Loucy (cell line): ENCODE results near the gene SCFD1.

Experiments used
- H2AFZ ChIP-seq: fragments of 200-600 bp; sonication (generic); 2 replicates; pipeline ENCODE4 v1.6.0; 2016; ENCODE audit warnings: antibody characterized with exemption, mild to moderate bottlenecking, low read length, moderate library complexity
- H3F3A ChIP-seq: fragments of 200-600 bp; 2 replicates; pipeline ENCODE4 v1.6.0; 2016; ENCODE audit warnings: antibody characterized with exemption, low read depth, mild to moderate bottlenecking
- H3K27me3 ChIP-seq: fragments of 200-600 bp; sonication (generic); 2 replicates; pipeline ENCODE4 v1.6.1; 2014; ENCODE audit warnings: low read length, mild to moderate bottlenecking; ENCODE audit not compliant: insufficient read depth, poor library complexity, severe bottlenecking
- H3K36me3 ChIP-seq: fragments of 200-600 bp; sonication (generic); 2 replicates; pipeline ENCODE4 v1.6.1; 2016; ENCODE audit warnings: low read length; ENCODE audit not compliant: insufficient read depth
- H3K4me1 ChIP-seq: fragments of 200-600 bp; sonication (generic); 2 replicates; pipeline ENCODE4 v1.5.1; 2014; ENCODE audit warnings: low read length, mild to moderate bottlenecking; ENCODE audit not compliant: insufficient read depth, poor library complexity, severe bottlenecking
- H3K4me2 ChIP-seq: fragments of 200-600 bp; sonication (generic); 2 replicates; pipeline ENCODE4 v1.6.0; 2014; ENCODE audit warnings: antibody characterized with exemption, low read length, low read depth, mild to moderate bottlenecking; ENCODE audit not compliant: poor library complexity, severe bottlenecking
- H3K4me3 ChIP-seq: fragments of 200-600 bp; sonication (generic); 2 replicates; pipeline ENCODE4 v1.5.1; 2014; ENCODE audit warnings: low read length, mild to moderate bottlenecking, mixed read lengths; ENCODE audit not compliant: poor library complexity, severe bottlenecking
- H3K79me2 ChIP-seq: fragments of 200-600 bp; sonication (generic); 2 replicates; pipeline ENCODE4 v1.6.1; 2014; ENCODE audit warnings: low read length; ENCODE audit not compliant: insufficient read depth
- H3K9ac ChIP-seq: fragments of 200-600 bp; sonication (generic); 2 replicates; pipeline ENCODE4 v1.6.0; 2014; ENCODE audit warnings: mild to moderate bottlenecking, low read depth, low read length, moderate library complexity; ENCODE audit not compliant: poor library complexity, severe bottlenecking
- H3K9me2 ChIP-seq: fragments of 200-600 bp; sonication (generic); replicated peaks from 2 replicates; pipeline ENCODE4 v1.6.1; 2016; ENCODE audit warnings: low read depth, low read length, mixed read lengths
- H3K9me3 ChIP-seq: fragments of 200-600 bp; sonication (generic); 2 replicates; pipeline ENCODE4 v1.6.1; 2014; ENCODE audit warnings: mild to moderate bottlenecking, antibody characterized with exemption, low read length, low read depth; ENCODE audit not compliant: insufficient read depth
- H4K20me1 ChIP-seq: fragments of 200-600 bp; sonication (generic); 2 replicates; pipeline ENCODE4 v1.6.0; 2014; ENCODE audit warnings: antibody characterized with exemption, low read length, mild to moderate bottlenecking; ENCODE audit not compliant: insufficient read depth, poor library complexity, severe bottlenecking
- EZH2phosphoT487 ChIP-seq: fragments of 200-600 bp; IDR thresholded peaks from 2 replicates; pipeline ENCODE4 v1.6.1; 2018; ENCODE audit warnings: antibody characterized with exemption, mild to moderate bottlenecking, moderate library complexity, borderline replicate concordance
- TF ChIP-seq, protein P1 (sequence below): fragments of 200-600 bp; sonication (generic); conservative IDR thresholded peaks from 2 replicates; pipeline ENCODE4 v1.5.1; 2014; ENCODE audit warnings: mild to moderate bottlenecking, antibody characterized with exemption, low read length

The SCFD1 gene

DNA sequence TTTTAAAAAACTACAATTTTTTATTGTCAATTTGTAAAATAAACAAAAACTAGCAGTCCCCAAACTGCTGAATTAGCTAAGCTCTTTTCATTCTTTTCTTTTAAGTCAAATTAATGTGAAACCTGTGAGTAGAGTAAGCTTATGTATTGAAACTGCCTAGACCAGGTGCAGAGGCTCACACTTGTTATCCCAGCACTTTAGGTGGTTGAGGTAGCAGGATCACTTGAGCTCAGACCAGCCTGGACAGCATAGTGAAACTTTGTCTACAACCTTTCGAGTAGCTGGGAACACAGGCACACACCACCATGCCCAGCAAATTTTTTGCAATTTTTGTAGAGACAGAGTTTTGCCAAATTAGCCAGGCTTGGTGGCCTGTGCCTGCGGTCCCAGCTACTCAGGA, 26.4 kb downstream of the SCFD1 start:
- no peaks in the 10 kb centered on the region for H3F3A ChIP-seq
- H3K9me2 ChIP-seq = no peaks in the 10 kb centered on the region
- H3K79me2 ChIP-seq = peaks cover 14% of the 10 kb centered on the region
- no peaks in the 10 kb centered on the region for H3K27me3 ChIP-seq
- H3K9me3 ChIP-seq = peaks cover 14% of the 10 kb centered on the region
- H3K9ac ChIP-seq = no peak overlapping the region
- no peaks in the 10 kb centered on the region for H4K20me1 ChIP-seq
- no peak overlapping the region for H3K4me2 ChIP-seq
- no peak overlapping the region for H3K4me3 ChIP-seq
- H3K4me1 ChIP-seq = no peaks in the 10 kb centered on the region
- TF ChIP-seq, protein P1, sequence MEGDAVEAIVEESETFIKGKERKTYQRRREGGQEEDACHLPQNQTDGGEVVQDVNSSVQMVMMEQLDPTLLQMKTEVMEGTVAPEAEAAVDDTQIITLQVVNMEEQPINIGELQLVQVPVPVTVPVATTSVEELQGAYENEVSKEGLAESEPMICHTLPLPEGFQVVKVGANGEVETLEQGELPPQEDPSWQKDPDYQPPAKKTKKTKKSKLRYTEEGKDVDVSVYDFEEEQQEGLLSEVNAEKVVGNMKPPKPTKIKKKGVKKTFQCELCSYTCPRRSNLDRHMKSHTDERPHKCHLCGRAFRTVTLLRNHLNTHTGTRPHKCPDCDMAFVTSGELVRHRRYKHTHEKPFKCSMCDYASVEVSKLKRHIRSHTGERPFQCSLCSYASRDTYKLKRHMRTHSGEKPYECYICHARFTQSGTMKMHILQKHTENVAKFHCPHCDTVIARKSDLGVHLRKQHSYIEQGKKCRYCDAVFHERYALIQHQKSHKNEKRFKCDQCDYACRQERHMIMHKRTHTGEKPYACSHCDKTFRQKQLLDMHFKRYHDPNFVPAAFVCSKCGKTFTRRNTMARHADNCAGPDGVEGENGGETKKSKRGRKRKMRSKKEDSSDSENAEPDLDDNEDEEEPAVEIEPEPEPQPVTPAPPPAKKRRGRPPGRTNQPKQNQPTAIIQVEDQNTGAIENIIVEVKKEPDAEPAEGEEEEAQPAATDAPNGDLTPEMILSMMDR = no peak
- TF ChIP-seq EZH2phosphoT487 = no peak
- H2AFZ ChIP-seq = no peak overlapping the region
- peaks cover 77% of the 10 kb centered on the region for H3K36me3 ChIP-seq

- Histone ChIP-seq H3K9me2 (no peaks in the 10 kb centered on the region), H3K9me3 (no peaks in the 10 kb centered on the region), H4K20me1 (no peaks in the 10 kb centered on the region), H3K4me1 (no peaks in the 10 kb centered on the region), H2AFZ (no peak overlapping the region), H3K4me3 (no peak overlapping the region), H3K9ac (no peak overlapping the region), H3F3A (no peaks in the 10 kb centered on the region), H3K79me2 (peaks cover 2% of the 10 kb centered on the region; the same call in 1 of the 2 replicates), H3K4me2 (no peak overlapping the region), H3K27me3 (no peaks in the 10 kb centered on the region), H3K36me3 (peaks cover 87% of the 10 kb centered on the region; the same call in 1 of the 2 replicates)
- no peak for TF ChIP-seq EZH2phosphoT487
- TF ChIP-seq, protein P1 = no peak
These were observed 29.8 kb downstream of the SCFD1 start for GRCh38 chr14:30651937-30652336.

- no peak overlapping the region for H3K4me2 ChIP-seq
- no peak overlapping the region for H2AFZ ChIP-seq
- TF ChIP-seq, protein P1 = no peak
- no peak for TF ChIP-seq EZH2phosphoT487
- no peaks in the 10 kb centered on the region for H3K27me3 ChIP-seq
- H3K4me1 ChIP-seq = no peaks in the 10 kb centered on the region
- no peaks in the 10 kb centered on the region for H3K9me2 ChIP-seq
- H3K4me3 ChIP-seq = no peak overlapping the region
- H3K9ac ChIP-seq = no peak overlapping the region
- H3K79me2 ChIP-seq = no peaks in the 10 kb centered on the region
- no peaks in the 10 kb centered on the region for H3F3A ChIP-seq
- no peaks in the 10 kb centered on the region for H4K20me1 ChIP-seq
- H3K36me3 ChIP-seq = peaks cover 83% of the 10 kb centered on the region; the same call in 1 of the 2 replicates
- H3K9me3 ChIP-seq = no peaks in the 10 kb centered on the region
These were observed 33.0 kb downstream of the SCFD1 start for GRCh38 chr14:30655124-30655523.
